GM12878 (cell line): ENCODE results near the gene SSUH2.
"Not testable (repeated sequence)": the region's sequence is repeated elsewhere in the genome, so short reads cannot be mapped to it uniquely, and the experiment has no call there.

Experiments
- EZH2 ChIP-seq: IDR thresholded peaks from 2 replicates; pipeline ENCODE4 v1.6.1; 2012; ENCODE audit warnings: low read depth, mild to moderate bottlenecking, control low read depth, inconsistent platforms, low read length, borderline replicate concordance; ENCODE audit not compliant: control insufficient read depth
- FOXM1 ChIP-seq: IDR thresholded peaks from 2 replicates; pipeline ENCODE4 v1.6.1; 2012; ENCODE audit warnings: low read depth, mild to moderate bottlenecking, inconsistent platforms, low read length, moderate library complexity
- KDM1A ChIP-seq: fragments of 200-600 bp; sonication (generic); IDR thresholded peaks from 2 replicates; pipeline ENCODE4 v1.6.1; 2016; ENCODE audit warnings: borderline replicate concordance
- POLR2AphosphoS5 ChIP-seq: IDR thresholded peaks from 2 replicates; pipeline ENCODE4 v1.6.1; 2011; ENCODE audit warnings: mild to moderate bottlenecking, low read length, inconsistent platforms
- RB1 ChIP-seq: fragments of 450-650 bp; formaldehyde crosslinking; IDR thresholded peaks from 2 replicates; pipeline ENCODE4 v1.6.1; 2017; ENCODE audit warnings: mild to moderate bottlenecking, borderline replicate concordance
- TF ChIP-seq, protein P1 (sequence below), 3 experiments: IDR thresholded peaks in 2 of 3; conservative IDR thresholded peaks in 1 of 3; 2 replicates each; pipeline ENCODE4 v1.5.1; 2011; ENCODE audit warnings: low read depth in 3 of 3, low read length in 3 of 3, mild to moderate bottlenecking in 3 of 3, control low read depth in 2 of 3, moderate library complexity in 2 of 3, inconsistent platforms in 1 of 3, mixed read lengths in 1 of 3; ENCODE audit not compliant: control insufficient read depth in 2 of 3, insufficient read depth in 1 of 3; ENCODE audit errors: extremely low read depth in 1 of 3

DNA sequence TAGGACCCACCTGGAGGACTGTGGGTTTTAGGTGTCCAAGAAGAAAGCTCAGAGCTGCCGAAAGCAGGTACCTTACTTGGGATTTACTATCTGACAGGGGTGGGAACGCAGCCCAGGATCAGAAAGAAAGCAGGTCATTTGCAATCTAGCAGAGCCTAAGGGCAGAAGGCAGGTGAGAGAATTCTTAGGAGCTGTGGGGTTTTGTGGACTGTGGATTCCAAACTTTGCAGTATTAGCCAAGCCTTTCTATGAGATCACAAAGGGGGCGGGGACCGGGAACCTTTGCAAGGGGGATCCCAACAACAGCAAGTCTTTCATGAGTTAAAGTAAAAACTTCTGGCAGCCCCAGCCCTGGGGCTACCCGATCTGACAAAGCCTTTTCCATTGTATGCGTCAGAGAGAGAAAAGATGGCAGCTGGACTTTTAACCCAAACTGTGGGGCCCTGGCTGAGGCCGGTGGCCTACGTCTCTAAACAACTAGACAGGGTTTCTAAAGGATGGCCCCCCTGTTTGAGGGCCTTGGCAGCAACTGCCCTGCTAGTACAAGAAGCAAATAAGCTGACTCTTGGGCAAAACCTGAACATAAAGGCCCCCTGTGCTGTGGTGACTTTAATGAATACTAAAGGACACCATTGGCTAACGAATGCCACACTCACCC, 37.4 kb upstream of the SSUH2 start:
- TF ChIP-seq, protein P1, sequence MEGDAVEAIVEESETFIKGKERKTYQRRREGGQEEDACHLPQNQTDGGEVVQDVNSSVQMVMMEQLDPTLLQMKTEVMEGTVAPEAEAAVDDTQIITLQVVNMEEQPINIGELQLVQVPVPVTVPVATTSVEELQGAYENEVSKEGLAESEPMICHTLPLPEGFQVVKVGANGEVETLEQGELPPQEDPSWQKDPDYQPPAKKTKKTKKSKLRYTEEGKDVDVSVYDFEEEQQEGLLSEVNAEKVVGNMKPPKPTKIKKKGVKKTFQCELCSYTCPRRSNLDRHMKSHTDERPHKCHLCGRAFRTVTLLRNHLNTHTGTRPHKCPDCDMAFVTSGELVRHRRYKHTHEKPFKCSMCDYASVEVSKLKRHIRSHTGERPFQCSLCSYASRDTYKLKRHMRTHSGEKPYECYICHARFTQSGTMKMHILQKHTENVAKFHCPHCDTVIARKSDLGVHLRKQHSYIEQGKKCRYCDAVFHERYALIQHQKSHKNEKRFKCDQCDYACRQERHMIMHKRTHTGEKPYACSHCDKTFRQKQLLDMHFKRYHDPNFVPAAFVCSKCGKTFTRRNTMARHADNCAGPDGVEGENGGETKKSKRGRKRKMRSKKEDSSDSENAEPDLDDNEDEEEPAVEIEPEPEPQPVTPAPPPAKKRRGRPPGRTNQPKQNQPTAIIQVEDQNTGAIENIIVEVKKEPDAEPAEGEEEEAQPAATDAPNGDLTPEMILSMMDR (IDR thresholded peaks at IDR 0.05 in 2 of 3, conservative IDR thresholded peaks at IDR 0.05 in 1 of 3; ENCODE audit: control insufficient read depth in 2 of 3, extremely low read depth in 1 of 3, insufficient read depth in 1 of 3, low read depth in 3 of 3, low read length in 3 of 3): not testable (repeated sequence)
- TF ChIP-seq EZH2, KDM1A, RB1, POLR2AphosphoS5, FOXM1: not testable (repeated sequence)
